ENCODE results near the gene TMEM245. TPM values are rescaled to one million over a fixed set of nuclear protein-coding genes. Genes with fewer than 3 reads are reported as not detected.
A peak's percentile ranks its signal among the peaks of the same experiment; 100 is the strongest.

TMEM245 gene
- total RNA-seq, 1 experiment from 2014 or later, result 34.8 TPM

DNA sequence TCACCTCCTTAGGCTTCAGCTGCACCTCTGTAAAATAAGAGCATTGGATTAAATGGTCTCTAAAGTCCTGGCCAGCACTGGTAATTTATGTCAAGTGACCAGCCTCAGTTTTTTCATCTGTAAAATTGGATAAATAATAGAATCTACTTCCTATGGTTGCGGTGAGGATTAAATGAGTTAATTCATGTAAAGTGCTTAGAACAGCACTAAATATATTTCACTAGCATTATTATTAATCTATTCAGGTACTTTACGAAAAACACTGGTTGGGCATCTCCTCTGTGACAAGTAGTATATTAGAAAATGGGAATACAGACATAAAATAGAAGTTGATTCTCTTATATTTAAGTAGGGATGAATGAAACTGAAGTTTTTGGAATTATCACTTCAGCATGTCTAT, 13.8 kb upstream of the TMEM245 start:
- RAD21 ChIA-PET (ENCODE audit: low non-redundant PET in 1 of 2, low total read pairs in 2 of 2, uncharacterized antibody in 2 of 2, unreplicated experiment in 2 of 2), result no interaction called here
- Histone ChIP-seq H3K4me2 (ENCODE audit: low read length) (no peak overlapping the region), H3K27ac (ENCODE audit: low read depth, low read length) (no peak overlapping the region), H3K4me1 (ENCODE audit: control insufficient read depth in 1 of 2, insufficient read depth in 2 of 2, low read length in 2 of 2) (no peaks in the 10 kb centered on the region), H3K36me3 (ENCODE audit: control insufficient read depth in 1 of 2, insufficient read depth in 2 of 2, low read length in 2 of 2) (no peaks in the 10 kb centered on the region), H3K79me2 (ENCODE audit: insufficient read depth, low read length) (no peaks in the 10 kb centered on the region), H3K9me2 (ENCODE audit: insufficient read depth) (no peaks in the 10 kb centered on the region), H4K20me1 (ENCODE audit: insufficient read depth) (no peaks in the 10 kb centered on the region), H3K9me3 (ENCODE audit: control insufficient read depth in 1 of 2, insufficient read depth in 1 of 2, low read depth in 1 of 2, low read length in 2 of 2) (no peaks in the 10 kb centered on the region), H3K4me3 (replicated peaks in 1 of 2; ENCODE audit: low read depth in 1 of 2, low read length in 2 of 2) (no peak overlapping the region), H2AFZ (ENCODE audit: low read depth, low read length, poor library complexity, severe bottlenecking) (no peak overlapping the region), H3K27me3 (ENCODE audit: insufficient read depth, low read length) (no peaks in the 10 kb centered on the region), H3K9ac (ENCODE audit: low read length) (no peak overlapping the region)
- no peak for TF ChIP-seq EZH2 (IDR thresholded peaks at IDR 0.05)
- TF ChIP-seq, protein P1, sequence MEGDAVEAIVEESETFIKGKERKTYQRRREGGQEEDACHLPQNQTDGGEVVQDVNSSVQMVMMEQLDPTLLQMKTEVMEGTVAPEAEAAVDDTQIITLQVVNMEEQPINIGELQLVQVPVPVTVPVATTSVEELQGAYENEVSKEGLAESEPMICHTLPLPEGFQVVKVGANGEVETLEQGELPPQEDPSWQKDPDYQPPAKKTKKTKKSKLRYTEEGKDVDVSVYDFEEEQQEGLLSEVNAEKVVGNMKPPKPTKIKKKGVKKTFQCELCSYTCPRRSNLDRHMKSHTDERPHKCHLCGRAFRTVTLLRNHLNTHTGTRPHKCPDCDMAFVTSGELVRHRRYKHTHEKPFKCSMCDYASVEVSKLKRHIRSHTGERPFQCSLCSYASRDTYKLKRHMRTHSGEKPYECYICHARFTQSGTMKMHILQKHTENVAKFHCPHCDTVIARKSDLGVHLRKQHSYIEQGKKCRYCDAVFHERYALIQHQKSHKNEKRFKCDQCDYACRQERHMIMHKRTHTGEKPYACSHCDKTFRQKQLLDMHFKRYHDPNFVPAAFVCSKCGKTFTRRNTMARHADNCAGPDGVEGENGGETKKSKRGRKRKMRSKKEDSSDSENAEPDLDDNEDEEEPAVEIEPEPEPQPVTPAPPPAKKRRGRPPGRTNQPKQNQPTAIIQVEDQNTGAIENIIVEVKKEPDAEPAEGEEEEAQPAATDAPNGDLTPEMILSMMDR (IDR thresholded peaks at IDR 0.05 in 2 of 3, conservative IDR thresholded peaks at IDR 0.05 in 1 of 3; ENCODE audit: borderline replicate concordance in 1 of 3, insufficient read depth in 1 of 3, low read depth in 2 of 3, low read length in 2 of 3), result no peak
- TF ChIP-seq JUND (IDR thresholded peaks at IDR 0.05), result no peak
- no peak for TF ChIP-seq YY1 (IDR thresholded peaks at IDR 0.05; ENCODE audit: extremely low read depth, insufficient replicate concordance, low read depth, low read length)
- TF ChIP-seq CEBPB (IDR thresholded peaks at IDR 0.05; ENCODE audit: low read depth), result no peak
- TF ChIP-seq, protein P2, sequence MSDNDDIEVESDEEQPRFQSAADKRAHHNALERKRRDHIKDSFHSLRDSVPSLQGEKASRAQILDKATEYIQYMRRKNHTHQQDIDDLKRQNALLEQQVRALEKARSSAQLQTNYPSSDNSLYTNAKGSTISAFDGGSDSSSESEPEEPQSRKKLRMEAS (IDR thresholded peaks at IDR 0.05), result no peak
- no peak for TF ChIP-seq SP1 (IDR thresholded peaks at IDR 0.05; ENCODE audit: low read depth)
- POLR2A ChIA-PET, result no interaction called here
- ATAC-seq, result no peak
- CTCF ChIA-PET, result no interaction called here
- no peak for DNase-seq (ENCODE audit: low read depth, low spot score)
- no TSS peak for BruUV-seq (replicated peaks)
- intact Hi-C loops (cut with micrococcal nuclease), result no loop called here

DNA sequence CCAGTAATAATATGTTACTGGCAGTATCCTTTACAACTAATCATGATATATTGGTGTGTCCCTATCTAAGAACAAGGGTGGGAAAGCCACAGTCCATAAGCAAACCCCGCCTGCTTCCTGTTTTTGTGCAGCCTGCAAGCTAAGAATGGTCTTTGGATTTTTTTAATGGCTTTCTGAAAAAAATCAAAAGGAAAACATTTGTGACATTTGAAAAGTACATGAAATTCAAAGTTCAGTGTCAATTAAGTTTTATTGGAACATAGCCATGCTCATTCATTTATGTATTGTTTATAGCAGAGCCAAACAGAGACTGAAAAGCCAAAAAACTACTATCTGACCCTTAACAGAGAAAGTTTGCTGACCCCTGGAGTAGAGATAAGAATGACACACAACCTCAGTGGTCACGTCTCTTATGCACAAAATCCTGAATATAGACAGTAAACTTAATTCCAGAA, 12.8 kb upstream of the TMEM245 start:
- H3K27ac ChIP-seq (ENCODE audit: low read depth, low read length), result no peak overlapping the region
- no peaks in the 10 kb centered on the region for H3K9me2 ChIP-seq (ENCODE audit: insufficient read depth)
- no peak overlapping the region for H3K9ac ChIP-seq (ENCODE audit: low read length)
- H2AFZ ChIP-seq (ENCODE audit: low read depth, low read length, poor library complexity, severe bottlenecking), result no peak overlapping the region
- H3K36me3 ChIP-seq (ENCODE audit: control insufficient read depth in 1 of 2, insufficient read depth in 2 of 2, low read length in 2 of 2), result no peaks in the 10 kb centered on the region
- no TSS peak for BruUV-seq (replicated peaks)
- no peaks in the 10 kb centered on the region for H3K27me3 ChIP-seq (ENCODE audit: insufficient read depth, low read length)
- ATAC-seq, result no peak
- no peaks in the 10 kb centered on the region for H3K79me2 ChIP-seq (ENCODE audit: insufficient read depth, low read length)
- DNase-seq (ENCODE audit: low read depth, low spot score), result no peak
- H3K4me3 ChIP-seq (replicated peaks in 1 of 2; ENCODE audit: low read depth in 1 of 2, low read length in 2 of 2), result no peak overlapping the region
- no peaks in the 10 kb centered on the region for H3K4me1 ChIP-seq (ENCODE audit: control insufficient read depth in 1 of 2, insufficient read depth in 2 of 2, low read length in 2 of 2)
- TF ChIP-seq RAD21 (IDR thresholded peaks at IDR 0.05; ENCODE audit: low read depth) (peak; percentile 6; the same call in 1 of the 2 replicates), SRF (IDR thresholded peaks at IDR 0.05; ENCODE audit: low read depth) (no peak)
- POLR2A ChIA-PET, result no interaction called here
- CTCF ChIA-PET, result no interaction called here
- no peak overlapping the region for H3K4me2 ChIP-seq (ENCODE audit: low read length)
- RAD21 ChIA-PET (ENCODE audit: low non-redundant PET in 1 of 2, low total read pairs in 2 of 2, uncharacterized antibody in 2 of 2, unreplicated experiment in 2 of 2), result no interaction called here
- no peaks in the 10 kb centered on the region for H4K20me1 ChIP-seq (ENCODE audit: insufficient read depth)
- no peaks in the 10 kb centered on the region for H3K9me3 ChIP-seq (ENCODE audit: control insufficient read depth in 1 of 2, insufficient read depth in 1 of 2, low read depth in 1 of 2, low read length in 2 of 2)
- intact Hi-C loops (cut with micrococcal nuclease), result no loop called here
